Measurements from ENCODE around the gene GMCL1. TPM values are rescaled to one million over a fixed set of nuclear protein-coding genes. Genes with fewer than 3 reads are reported as not detected.

The GMCL1 gene
- total RNA-seq, 1 experiment from 2014 or later: 12.7 TPM

- H3K79me2 ChIP-seq (ENCODE audit: low read length): no peaks in the 10 kb centered on the region
- no peaks in the 10 kb centered on the region for H4K20me1 ChIP-seq (ENCODE audit: low read length)
- no TSS peak for BruUV-seq (replicated peaks)
- H3F3A ChIP-seq (ENCODE audit: low read length, unreplicated experiment): no peaks in the 10 kb centered on the region
- H3K9me3 ChIP-seq (ENCODE audit: low read length): no peaks in the 10 kb centered on the region
- ChIA-PET CTCF (no interaction called here), POLR2A (ENCODE audit: unreplicated experiment) (no interaction called here)
- H3K4me2 ChIP-seq (ENCODE audit: low read length): no peak overlapping the region
- intact Hi-C loops (cut with micrococcal nuclease): no loop called here
- no peak for ATAC-seq
- no peak overlapping the region for H3K27ac ChIP-seq (ENCODE audit: low read length)
- no peaks in the 10 kb centered on the region for H3K4me1 ChIP-seq (ENCODE audit: insufficient read depth, low read length)
- H3K4me3 ChIP-seq (ENCODE audit: low read length): no peak overlapping the region
- TF ChIP-seq, protein P1, sequence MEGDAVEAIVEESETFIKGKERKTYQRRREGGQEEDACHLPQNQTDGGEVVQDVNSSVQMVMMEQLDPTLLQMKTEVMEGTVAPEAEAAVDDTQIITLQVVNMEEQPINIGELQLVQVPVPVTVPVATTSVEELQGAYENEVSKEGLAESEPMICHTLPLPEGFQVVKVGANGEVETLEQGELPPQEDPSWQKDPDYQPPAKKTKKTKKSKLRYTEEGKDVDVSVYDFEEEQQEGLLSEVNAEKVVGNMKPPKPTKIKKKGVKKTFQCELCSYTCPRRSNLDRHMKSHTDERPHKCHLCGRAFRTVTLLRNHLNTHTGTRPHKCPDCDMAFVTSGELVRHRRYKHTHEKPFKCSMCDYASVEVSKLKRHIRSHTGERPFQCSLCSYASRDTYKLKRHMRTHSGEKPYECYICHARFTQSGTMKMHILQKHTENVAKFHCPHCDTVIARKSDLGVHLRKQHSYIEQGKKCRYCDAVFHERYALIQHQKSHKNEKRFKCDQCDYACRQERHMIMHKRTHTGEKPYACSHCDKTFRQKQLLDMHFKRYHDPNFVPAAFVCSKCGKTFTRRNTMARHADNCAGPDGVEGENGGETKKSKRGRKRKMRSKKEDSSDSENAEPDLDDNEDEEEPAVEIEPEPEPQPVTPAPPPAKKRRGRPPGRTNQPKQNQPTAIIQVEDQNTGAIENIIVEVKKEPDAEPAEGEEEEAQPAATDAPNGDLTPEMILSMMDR (conservative IDR thresholded peaks at IDR 0.05; ENCODE audit: low read depth, low read length): no peak
- no peak for TF ChIP-seq EZH2 (IDR thresholded peaks at IDR 0.05; ENCODE audit: low read length, unreplicated experiment)
- TF ChIP-seq EZH2phosphoT487 (IDR thresholded peaks at IDR 0.05; ENCODE audit: borderline replicate concordance, low read length): no peak
- H2AFZ ChIP-seq (ENCODE audit: low read length): no peak overlapping the region
- no peak for DNase-seq
- no peaks in the 10 kb centered on the region; the same call in 1 of the 2 replicates for H3K36me3 ChIP-seq (ENCODE audit: low read depth, low read length)
- no peaks in the 10 kb centered on the region for H3K27me3 ChIP-seq (ENCODE audit: low read length)
- no peaks in the 10 kb centered on the region for H3K9me2 ChIP-seq (replicated peaks; ENCODE audit: low read length)
- H3K9ac ChIP-seq (ENCODE audit: low read length): no peak overlapping the region
Observed at GRCh38 chr2:69791045-69791444, 38.4 kb upstream of the GMCL1 start.

DNA sequence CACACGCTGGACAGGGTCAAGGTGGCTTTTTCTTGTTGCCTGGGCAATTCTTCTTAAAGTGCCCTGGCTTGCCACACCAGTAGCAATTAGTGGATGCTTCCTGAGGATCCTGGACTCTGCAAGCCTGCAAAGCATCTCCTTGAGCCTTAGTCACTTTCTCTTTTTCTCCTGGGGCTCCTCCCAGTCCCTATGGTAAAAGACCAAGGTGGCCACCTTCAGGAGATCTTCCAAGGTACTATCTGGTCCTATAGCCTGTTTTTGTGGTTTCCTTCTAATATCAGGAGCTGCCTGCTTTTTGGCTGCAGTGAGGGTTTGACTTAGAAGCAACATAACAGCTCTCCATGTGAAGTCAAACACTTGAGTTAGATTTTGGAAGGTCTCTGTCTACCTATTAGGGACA lies 33.3 kb upstream of the GMCL1 start:
- Histone ChIP-seq H3K27ac (ENCODE audit: low read length) (no peak overlapping the region), H3K79me2 (ENCODE audit: low read length) (no peaks in the 10 kb centered on the region), H3K27me3 (ENCODE audit: low read length) (no peaks in the 10 kb centered on the region), H2AFZ (ENCODE audit: low read length) (no peak overlapping the region), H3K4me3 (ENCODE audit: low read length) (no peak overlapping the region), H3K9me3 (ENCODE audit: low read length) (no peaks in the 10 kb centered on the region), H3K4me1 (ENCODE audit: insufficient read depth, low read length) (peaks cover 15% of the 10 kb centered on the region), H3K4me2 (ENCODE audit: low read length) (no peak overlapping the region), H3K9me2 (replicated peaks; ENCODE audit: low read length) (no peaks in the 10 kb centered on the region), H4K20me1 (ENCODE audit: low read length) (no peaks in the 10 kb centered on the region), H3K36me3 (ENCODE audit: low read depth, low read length) (0 out of 2 replicates have a peak, but pooled peaks cover 2% of the 10 kb centered on the region), H3F3A (ENCODE audit: low read length, unreplicated experiment) (no peaks in the 10 kb centered on the region), H3K9ac (ENCODE audit: low read length) (no peak overlapping the region)
- intact Hi-C loops (cut with micrococcal nuclease): loop anchor here (1.0 kb wide), 1 partner anchor 72 kb away; no protein-coding TSS in a partner anchor
- peak; percentile 16 for DNase-seq
- no peak for ATAC-seq
- TF ChIP-seq, protein P1 (conservative IDR thresholded peaks at IDR 0.05; ENCODE audit: low read depth, low read length): 0 out of 2 replicates have a peak, but pooled peaks have one; percentile 19
- no peak for TF ChIP-seq EZH2phosphoT487 (IDR thresholded peaks at IDR 0.05; ENCODE audit: borderline replicate concordance, low read length)
- ChIA-PET CTCF (interaction anchor here (1.0 kb wide), 1 partner anchor 71 kb away, joined by 5 read pairs; no protein-coding TSS in a partner anchor), POLR2A (ENCODE audit: unreplicated experiment) (interaction anchor here (0.6 kb wide), 2 partner anchors 11 to 54 kb away, joined by 3 to 5 read pairs; partner anchors contain the start of gene ANXA4)
- no TSS peak for BruUV-seq (replicated peaks)

- Histone ChIP-seq H4K20me1 (ENCODE audit: low read length) (no peaks in the 10 kb centered on the region), H3K4me3 (ENCODE audit: low read length) (no peak overlapping the region), H2AFZ (ENCODE audit: low read length) (no peak overlapping the region), H3K9ac (ENCODE audit: low read length) (no peak overlapping the region), H3K9me3 (ENCODE audit: low read length) (no peaks in the 10 kb centered on the region), H3K4me1 (ENCODE audit: insufficient read depth, low read length) (peaks cover 15% of the 10 kb centered on the region), H3K27ac (ENCODE audit: low read length) (no peak overlapping the region), H3K27me3 (ENCODE audit: low read length) (no peaks in the 10 kb centered on the region), H3K9me2 (replicated peaks; ENCODE audit: low read length) (no peaks in the 10 kb centered on the region), H3K4me2 (ENCODE audit: low read length) (no peak overlapping the region), H3K79me2 (ENCODE audit: low read length) (no peaks in the 10 kb centered on the region), H3K36me3 (ENCODE audit: low read depth, low read length) (0 out of 2 replicates have a peak, but pooled peaks cover 2% of the 10 kb centered on the region), H3F3A (ENCODE audit: low read length, unreplicated experiment) (no peaks in the 10 kb centered on the region)
- intact Hi-C loops (cut with micrococcal nuclease): no loop called here
- no TSS peak for BruUV-seq (replicated peaks)
- CTCF ChIA-PET: no interaction called here
- no peak for DNase-seq
- TF ChIP-seq, protein P1 (conservative IDR thresholded peaks at IDR 0.05; ENCODE audit: low read depth, low read length): no peak
- TF ChIP-seq EZH2phosphoT487 (IDR thresholded peaks at IDR 0.05; ENCODE audit: borderline replicate concordance, low read length): no peak
- no peak for TF ChIP-seq EZH2 (IDR thresholded peaks at IDR 0.05; ENCODE audit: low read length, unreplicated experiment)
- ATAC-seq: no peak
- POLR2A ChIA-PET (ENCODE audit: unreplicated experiment): no interaction called here
Observed at GRCh38 chr2:69797235-69797634, 32.2 kb upstream of the GMCL1 start.
